Measurements from ENCODE around the gene PLAGL1.
"Not testable (repeated sequence)": the region's sequence is repeated elsewhere in the genome, so short reads cannot be mapped to it uniquely, and the experiment has no call there.

Gene PLAGL1

DNA sequence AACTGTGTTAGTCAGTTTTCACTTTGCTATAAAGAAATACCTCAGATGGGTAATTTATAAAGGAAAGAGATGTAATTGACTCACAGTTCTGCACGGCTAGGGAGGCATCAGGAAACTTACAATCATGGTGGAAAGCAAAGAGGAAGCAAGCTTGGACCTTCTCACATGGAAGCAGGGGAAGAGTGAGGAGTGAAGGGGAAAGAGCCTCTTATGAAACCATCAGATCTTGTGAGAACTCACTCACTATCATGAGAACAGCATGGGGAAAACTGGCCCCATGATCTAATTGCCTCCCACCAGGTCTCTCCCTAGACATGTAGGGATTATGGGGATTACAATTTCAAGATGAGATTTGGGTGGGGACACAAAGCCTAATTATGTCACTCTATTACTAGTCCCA is 41.3 kb upstream of the PLAGL1 start:
- H3K4me1 ChIP-seq (ENCODE audit: insufficient read depth, poor library complexity, severe bottlenecking): no peaks in the 10 kb centered on the region
- H3K27ac ChIP-seq (ENCODE audit: poor library complexity, severe bottlenecking): no peak overlapping the region
- peaks cover 3% of the 10 kb centered on the region for H3K9me3 ChIP-seq (ENCODE audit: severe bottlenecking)
- no peak for DNase-seq (ENCODE audit: low spot score)
- H3K27me3 ChIP-seq (ENCODE audit: insufficient read depth, poor library complexity, severe bottlenecking): no peaks in the 10 kb centered on the region
- H3K36me3 ChIP-seq (ENCODE audit: low read depth): no peaks in the 10 kb centered on the region
- no peak for ATAC-seq (ENCODE audit: low read depth)
- H3K4me3 ChIP-seq (ENCODE audit: severe bottlenecking): no peak overlapping the region
- TF ChIP-seq, protein P1, sequence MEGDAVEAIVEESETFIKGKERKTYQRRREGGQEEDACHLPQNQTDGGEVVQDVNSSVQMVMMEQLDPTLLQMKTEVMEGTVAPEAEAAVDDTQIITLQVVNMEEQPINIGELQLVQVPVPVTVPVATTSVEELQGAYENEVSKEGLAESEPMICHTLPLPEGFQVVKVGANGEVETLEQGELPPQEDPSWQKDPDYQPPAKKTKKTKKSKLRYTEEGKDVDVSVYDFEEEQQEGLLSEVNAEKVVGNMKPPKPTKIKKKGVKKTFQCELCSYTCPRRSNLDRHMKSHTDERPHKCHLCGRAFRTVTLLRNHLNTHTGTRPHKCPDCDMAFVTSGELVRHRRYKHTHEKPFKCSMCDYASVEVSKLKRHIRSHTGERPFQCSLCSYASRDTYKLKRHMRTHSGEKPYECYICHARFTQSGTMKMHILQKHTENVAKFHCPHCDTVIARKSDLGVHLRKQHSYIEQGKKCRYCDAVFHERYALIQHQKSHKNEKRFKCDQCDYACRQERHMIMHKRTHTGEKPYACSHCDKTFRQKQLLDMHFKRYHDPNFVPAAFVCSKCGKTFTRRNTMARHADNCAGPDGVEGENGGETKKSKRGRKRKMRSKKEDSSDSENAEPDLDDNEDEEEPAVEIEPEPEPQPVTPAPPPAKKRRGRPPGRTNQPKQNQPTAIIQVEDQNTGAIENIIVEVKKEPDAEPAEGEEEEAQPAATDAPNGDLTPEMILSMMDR (IDR thresholded peaks at IDR 0.05; ENCODE audit: poor library complexity, severe bottlenecking): no peak

DNA sequence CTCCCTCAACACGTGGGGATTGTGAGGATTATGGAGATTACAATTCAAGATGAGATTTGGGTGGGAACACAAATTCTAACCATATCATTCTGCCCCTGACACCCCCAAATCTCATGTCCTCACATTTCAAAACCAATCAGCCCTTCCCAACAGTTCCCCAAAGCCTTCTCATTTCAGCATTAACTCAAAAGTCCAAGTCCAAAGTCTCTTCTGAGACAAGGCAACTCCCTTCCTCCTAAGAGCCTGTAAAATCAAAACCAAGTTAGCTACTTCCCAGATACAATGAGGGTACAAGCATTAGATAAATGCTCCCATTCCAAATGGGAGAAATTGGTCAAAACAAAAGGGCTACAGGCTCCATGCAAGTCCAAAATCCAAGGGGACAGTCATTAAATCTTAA is 39.6 kb upstream of the PLAGL1 start:
- no peaks in the 10 kb centered on the region for H3K9me3 ChIP-seq (ENCODE audit: severe bottlenecking)
- DNase-seq (ENCODE audit: low spot score) (no peak), ATAC-seq (ENCODE audit: low read depth) (no peak)
- H3K27me3 ChIP-seq (ENCODE audit: insufficient read depth, poor library complexity, severe bottlenecking): no peaks in the 10 kb centered on the region
- no peak overlapping the region for H3K27ac ChIP-seq (ENCODE audit: poor library complexity, severe bottlenecking)
- TF ChIP-seq, protein P1 (IDR thresholded peaks at IDR 0.05; ENCODE audit: poor library complexity, severe bottlenecking): no peak
- no peaks in the 10 kb centered on the region for H3K4me1 ChIP-seq (ENCODE audit: insufficient read depth, poor library complexity, severe bottlenecking)
- no peaks in the 10 kb centered on the region for H3K36me3 ChIP-seq (ENCODE audit: low read depth)
- no peak overlapping the region for H3K4me3 ChIP-seq (ENCODE audit: severe bottlenecking)

DNA sequence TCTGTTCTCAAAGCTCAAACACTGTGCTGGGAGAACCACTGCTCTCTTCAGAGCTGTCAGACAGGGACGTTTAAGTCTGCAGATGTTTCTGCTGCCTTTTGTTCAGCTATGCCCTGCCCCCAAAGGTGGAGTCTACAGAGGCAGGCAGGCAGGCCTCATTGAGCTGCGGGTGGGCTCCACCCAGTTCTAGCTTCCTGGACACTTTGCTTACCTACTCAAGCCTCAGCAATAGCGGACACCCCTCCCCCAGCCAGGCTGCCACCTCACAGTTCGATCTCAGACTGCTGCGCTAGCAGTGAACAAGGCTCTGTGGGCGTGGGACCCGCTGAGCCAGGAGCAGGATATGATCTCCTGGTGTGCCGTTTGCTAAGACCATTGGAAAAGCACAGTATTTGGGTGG is 38.6 kb upstream of the PLAGL1 start:
- not testable (repeated sequence) for H3K4me3 ChIP-seq (ENCODE audit: severe bottlenecking); H3K9me3 ChIP-seq (ENCODE audit: severe bottlenecking); H3K36me3 ChIP-seq (ENCODE audit: low read depth); H3K4me1 ChIP-seq (ENCODE audit: insufficient read depth, poor library complexity, severe bottlenecking); DNase-seq (ENCODE audit: low spot score); H3K27ac ChIP-seq (ENCODE audit: poor library complexity, severe bottlenecking); H3K27me3 ChIP-seq (ENCODE audit: insufficient read depth, poor library complexity, severe bottlenecking); ATAC-seq (ENCODE audit: low read depth)

DNA sequence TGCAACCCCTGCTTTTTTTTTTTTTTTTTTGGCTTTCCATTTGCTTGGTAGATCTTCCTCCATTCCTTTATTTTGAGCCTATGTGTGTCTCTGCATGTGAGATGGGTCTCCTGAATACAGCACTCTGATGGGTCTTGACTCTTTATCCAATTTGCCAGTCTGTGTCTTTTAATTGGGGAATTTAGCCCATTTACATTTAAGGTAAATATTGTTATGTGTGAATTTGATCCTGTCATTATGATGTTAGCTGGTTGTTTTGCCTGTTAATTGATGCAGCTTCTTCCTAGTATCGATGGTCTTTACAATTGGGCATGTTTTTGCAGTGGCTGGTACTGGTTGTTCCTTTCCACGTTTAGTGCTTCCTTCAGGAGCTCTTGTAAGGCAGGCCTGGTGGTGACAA is 36.9 kb upstream of the PLAGL1 start:
- not testable (repeated sequence) for H3K4me3 ChIP-seq (ENCODE audit: severe bottlenecking); H3K9me3 ChIP-seq (ENCODE audit: severe bottlenecking); H3K36me3 ChIP-seq (ENCODE audit: low read depth); ATAC-seq (ENCODE audit: low read depth); DNase-seq (ENCODE audit: low spot score); H3K27ac ChIP-seq (ENCODE audit: poor library complexity, severe bottlenecking); H3K27me3 ChIP-seq (ENCODE audit: insufficient read depth, poor library complexity, severe bottlenecking); H3K4me1 ChIP-seq (ENCODE audit: insufficient read depth, poor library complexity, severe bottlenecking)

DNA sequence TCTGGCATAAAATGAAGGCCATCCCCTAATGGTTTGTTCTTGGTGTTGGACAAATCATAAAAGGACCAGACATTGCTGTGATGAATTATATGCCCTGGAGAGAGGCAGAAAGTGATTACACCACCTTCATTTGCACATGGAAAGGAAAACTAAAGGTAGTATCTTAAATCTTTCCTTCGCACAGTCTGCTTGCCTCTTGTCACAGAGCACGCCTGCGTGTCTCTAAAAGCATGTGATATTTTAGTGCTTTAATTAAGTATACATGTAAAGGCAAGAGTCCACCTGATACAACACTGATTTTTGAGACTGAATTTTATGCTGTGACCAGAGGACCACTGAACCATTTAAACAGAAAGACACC is 28.8 kb upstream of the PLAGL1 start:
- Histone ChIP-seq H3K4me1 (ENCODE audit: insufficient read depth, poor library complexity, severe bottlenecking) (no peaks in the 10 kb centered on the region), H3K9me3 (ENCODE audit: severe bottlenecking) (no peaks in the 10 kb centered on the region), H3K27me3 (ENCODE audit: insufficient read depth, poor library complexity, severe bottlenecking) (no peaks in the 10 kb centered on the region), H3K4me3 (ENCODE audit: severe bottlenecking) (no peak overlapping the region), H3K36me3 (ENCODE audit: low read depth) (no peaks in the 10 kb centered on the region), H3K27ac (ENCODE audit: poor library complexity, severe bottlenecking) (no peak overlapping the region)
- TF ChIP-seq, protein P1 (IDR thresholded peaks at IDR 0.05; ENCODE audit: poor library complexity, severe bottlenecking): no peak
- DNase-seq (ENCODE audit: low spot score): no peak
- ATAC-seq (ENCODE audit: low read depth): no peak

DNA sequence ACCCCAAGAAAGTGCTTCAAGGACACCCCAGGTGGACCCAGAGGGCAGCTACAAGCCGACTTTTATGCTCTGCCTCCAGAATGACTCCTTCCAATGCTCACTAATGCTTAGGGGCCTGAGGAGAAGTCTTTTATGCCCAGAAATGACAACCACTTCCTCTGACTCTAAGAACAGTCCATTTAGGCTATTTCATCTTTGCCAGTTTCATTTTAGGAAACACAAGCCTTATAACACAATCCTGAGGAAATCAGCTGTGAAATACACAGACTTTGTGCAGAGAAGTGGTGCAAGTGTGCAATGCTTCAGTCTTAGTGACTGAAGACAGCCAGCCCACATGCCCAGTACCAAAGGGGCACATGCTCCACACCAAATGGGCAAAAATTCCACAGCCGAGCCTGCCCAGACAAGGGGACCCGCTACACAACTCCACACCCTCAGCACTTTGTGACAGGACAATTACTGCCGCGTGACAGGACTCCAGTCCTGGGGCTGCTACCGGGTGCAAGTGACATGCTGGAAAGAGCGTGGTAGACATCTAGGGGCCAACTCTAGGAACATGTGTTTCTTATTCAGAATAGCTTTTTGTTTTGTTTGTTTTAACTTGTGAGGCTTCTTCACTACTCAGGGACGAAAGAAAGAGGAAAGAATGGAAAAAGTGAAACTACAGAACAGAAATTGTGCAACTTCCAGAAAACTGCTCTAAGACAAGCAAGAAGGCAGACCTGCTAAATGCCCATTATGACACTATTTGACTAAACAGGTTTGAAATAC is 28.2 kb upstream of the PLAGL1 start:
- H3K27ac ChIP-seq (ENCODE audit: poor library complexity, severe bottlenecking): no peak overlapping the region
- no peaks in the 10 kb centered on the region for H3K27me3 ChIP-seq (ENCODE audit: insufficient read depth, poor library complexity, severe bottlenecking)
- H3K36me3 ChIP-seq (ENCODE audit: low read depth): no peaks in the 10 kb centered on the region
- no peaks in the 10 kb centered on the region for H3K4me1 ChIP-seq (ENCODE audit: insufficient read depth, poor library complexity, severe bottlenecking)
- DNase-seq (ENCODE audit: low spot score): no peak
- H3K4me3 ChIP-seq (ENCODE audit: severe bottlenecking): no peak overlapping the region
- TF ChIP-seq, protein P1 (IDR thresholded peaks at IDR 0.05; ENCODE audit: poor library complexity, severe bottlenecking): no peak
- no peaks in the 10 kb centered on the region for H3K9me3 ChIP-seq (ENCODE audit: severe bottlenecking)
- no peak for ATAC-seq (ENCODE audit: low read depth)
